Stimulated activated CD8-positive, alpha-beta memory T cell treated with anti-CD3 and anti-CD28 coated beads, Interleukin-12 subunit alpha, Interleukin-12 subunit beta, amount 100 ng/mL, for 1 hour (primary cell): ENCODE results near the gene CUEDC2.
A peak's percentile ranks its signal among the peaks of the same experiment; 100 is the strongest.

Experiments used
- DNase-seq: peaks from one replicate; pipeline ENCODE4 v3.0.0-alpha.2; 2020; ENCODE audit warnings: low read depth

CUEDC2 gene, protein sequence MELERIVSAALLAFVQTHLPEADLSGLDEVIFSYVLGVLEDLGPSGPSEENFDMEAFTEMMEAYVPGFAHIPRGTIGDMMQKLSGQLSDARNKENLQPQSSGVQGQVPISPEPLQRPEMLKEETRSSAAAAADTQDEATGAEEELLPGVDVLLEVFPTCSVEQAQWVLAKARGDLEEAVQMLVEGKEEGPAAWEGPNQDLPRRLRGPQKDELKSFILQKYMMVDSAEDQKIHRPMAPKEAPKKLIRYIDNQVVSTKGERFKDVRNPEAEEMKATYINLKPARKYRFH

DNA sequence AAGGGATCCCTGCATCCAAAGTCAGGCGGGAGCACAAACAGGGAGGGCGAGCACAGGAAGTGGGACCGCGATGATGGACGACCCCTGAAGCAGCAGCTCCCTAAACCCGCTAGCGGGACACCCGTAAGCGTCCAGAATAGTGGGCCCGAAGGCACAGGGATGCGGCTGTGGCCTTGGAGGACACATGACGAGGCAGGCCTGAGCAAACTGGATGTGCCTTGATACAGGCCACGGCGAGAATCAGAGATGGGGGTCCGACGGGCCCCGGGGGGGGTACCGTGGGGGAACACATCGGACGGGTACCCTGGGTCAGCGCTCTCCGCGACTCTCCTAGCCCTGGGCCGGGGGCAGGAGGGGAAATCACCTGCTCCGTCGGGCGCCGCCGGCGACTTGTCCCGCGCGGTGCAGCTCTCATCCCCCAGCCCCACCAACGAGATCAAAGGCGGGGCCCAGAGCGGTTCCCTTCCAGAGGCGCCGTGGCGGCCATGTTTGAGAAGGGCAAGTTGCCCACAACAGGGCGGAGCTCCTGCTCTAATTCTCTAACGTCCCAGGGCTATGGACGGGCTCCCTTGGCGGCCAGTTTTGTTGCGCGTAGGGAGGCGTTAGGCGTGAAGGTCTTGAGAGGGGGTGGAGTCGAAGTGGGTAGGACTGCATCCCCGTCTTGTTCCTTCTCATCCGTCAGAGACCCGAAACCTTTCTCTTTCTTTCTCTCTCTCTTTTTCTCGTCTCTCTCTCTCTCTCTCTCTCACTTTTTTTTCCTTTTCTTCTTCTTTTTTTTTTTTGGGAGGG, at the start of gene CUEDC2:
TSS of gene CUEDC2 (minus strand) at position 413 of the 789 bp plus-strand sequence. CDS start 7,386 bp downstream, outside the sequence.
- DNase-seq: peak; percentile 92

- no peak for DNase-seq
Measured at GRCh38 chr10:102480396-102480795, 48.0 kb upstream of the CUEDC2 start.

DNA sequence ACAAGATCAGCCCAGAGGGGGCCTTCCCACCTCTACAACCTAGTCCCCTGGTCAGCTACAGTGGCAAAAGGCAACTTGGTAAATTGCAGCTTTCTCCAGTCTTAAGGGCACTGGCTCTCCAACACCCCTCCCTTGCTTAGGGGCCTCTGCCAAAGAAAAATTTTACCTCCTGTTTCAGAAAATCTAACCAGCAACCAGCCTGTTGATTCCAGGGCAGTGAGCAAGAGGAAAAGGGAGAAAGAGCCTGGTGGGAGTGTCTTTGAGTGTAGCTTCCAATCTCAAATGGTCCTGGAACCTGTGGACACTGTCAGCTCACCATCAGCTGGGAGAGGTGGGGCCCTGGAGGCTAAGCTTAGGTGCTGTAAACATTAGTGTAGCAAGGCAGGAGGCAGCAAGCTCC, 47.3 kb upstream of the CUEDC2 start:
- no peak for DNase-seq

DNA sequence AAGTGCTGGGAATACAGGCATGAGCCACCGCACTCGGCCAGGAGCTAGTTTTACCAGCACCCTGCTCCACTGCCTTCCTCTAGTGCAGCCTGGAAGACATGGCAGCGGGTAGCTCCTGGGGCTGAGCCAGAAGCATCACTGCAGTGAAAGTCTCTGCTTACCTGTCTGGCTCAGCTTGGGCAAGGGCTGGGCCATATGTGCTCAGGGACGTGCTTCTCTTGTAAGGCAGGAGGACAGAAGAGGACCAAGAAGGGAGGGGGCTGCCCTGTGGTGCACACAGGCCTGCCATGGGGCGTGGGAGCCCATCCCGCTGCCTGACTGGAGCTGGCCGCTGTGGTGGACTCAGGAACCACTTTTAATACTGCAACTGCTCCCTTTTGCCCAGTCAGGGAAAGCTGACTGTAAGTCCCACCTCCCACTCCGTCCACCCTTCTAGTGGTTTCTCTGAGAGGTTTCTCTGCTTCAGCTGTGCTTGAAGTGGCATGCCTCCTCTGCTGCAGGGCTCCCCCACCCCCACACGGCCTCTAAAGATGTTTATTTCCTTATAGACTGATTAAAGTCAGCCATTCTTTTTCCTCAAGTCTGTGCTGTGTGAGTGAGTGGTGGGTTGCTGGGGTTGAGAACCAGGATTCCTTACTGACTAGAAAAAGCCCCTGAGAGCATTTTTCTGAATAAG, 44.2 kb upstream of the CUEDC2 start:
- no peak for DNase-seq

DNA sequence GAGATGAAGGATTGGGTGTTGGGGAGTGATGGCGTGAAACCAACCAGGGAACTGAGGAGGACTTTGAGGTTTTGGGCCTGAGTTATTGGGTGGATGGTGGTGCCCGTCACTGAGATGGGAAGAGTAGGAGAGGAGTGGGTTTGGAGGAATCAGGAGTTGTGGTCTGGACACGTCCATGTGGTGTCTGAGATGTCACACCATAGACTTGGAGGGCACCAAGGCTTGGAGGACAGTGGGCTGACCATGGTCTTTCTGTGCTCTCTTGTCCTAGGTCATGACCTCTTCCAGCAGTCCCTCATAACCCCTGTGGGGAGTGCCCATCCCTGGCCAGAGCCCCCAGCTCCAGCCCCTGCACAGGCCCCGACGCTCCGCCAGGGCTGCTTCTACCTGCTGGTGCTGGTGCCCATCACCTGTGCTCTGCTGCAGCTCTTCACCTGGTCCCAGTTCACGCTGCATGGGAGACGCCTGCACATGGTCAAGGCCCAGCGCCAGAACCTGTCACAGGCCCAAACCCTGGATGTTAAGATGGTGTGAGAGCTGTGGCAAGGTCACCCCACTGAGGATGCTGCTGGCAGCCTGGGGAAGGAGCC, 43.2 kb upstream of the CUEDC2 start:
- DNase-seq: no peak

GRCh38 chr10:102473445-102474331, 41.3 kb upstream of the CUEDC2 start:
- no peak for DNase-seq

GRCh38 chr10:102470579-102471546, 38.5 kb upstream of the CUEDC2 start:
- no peak for DNase-seq

GRCh38 chr10:102468683-102469082, 36.3 kb upstream of the CUEDC2 start:
- no peak for DNase-seq

GRCh38 chr10:102467971-102468438, 35.6 kb upstream of the CUEDC2 start:
- no peak for DNase-seq

DNA sequence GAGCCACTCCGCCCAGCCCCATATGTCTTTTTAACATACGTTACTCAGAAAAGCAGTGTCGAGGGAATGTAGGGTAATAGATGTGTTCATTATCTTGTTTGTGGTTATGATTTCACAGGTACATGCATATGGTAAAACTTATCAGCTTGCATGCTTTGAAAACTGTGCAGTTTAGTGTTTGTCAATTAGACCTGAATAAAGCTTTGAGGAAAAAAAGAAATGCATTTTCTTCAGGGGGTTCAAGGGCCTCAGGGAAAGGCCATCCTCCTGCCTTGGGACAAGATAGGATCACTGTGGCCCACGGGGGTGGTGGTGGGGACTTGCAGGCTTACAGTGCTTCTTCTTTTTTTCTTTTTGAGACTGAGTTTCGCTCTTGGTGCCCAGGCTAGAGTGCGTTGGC, 34.9 kb upstream of the CUEDC2 start:
- DNase-seq: no peak

- no peak for DNase-seq
Measured at GRCh38 chr10:102465466-102465865, 33.1 kb upstream of the CUEDC2 start.

DNA sequence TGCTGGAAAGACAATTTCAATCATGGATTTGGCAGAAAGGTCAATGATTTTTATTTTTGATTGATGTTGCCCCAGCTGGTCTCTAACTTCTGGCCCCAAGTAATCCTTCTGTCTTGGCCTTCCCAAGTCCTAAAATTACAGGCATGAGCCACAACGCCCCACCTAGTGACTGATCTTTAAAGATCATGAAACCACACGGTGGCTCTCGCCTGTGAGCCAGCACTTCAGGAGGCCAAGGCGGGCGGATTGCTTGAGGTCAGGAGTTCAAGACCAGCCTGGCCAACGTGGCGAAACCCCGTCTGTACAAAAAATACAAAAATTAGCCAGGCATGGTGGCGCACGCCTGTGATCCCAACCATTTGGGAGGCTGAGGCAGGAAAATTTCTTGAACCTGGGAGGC, 31.6 kb upstream of the CUEDC2 start:
- DNase-seq: no peak

- DNase-seq: no peak
Measured at GRCh38 chr10:102462512-102463054, 30.2 kb upstream of the CUEDC2 start.

DNA sequence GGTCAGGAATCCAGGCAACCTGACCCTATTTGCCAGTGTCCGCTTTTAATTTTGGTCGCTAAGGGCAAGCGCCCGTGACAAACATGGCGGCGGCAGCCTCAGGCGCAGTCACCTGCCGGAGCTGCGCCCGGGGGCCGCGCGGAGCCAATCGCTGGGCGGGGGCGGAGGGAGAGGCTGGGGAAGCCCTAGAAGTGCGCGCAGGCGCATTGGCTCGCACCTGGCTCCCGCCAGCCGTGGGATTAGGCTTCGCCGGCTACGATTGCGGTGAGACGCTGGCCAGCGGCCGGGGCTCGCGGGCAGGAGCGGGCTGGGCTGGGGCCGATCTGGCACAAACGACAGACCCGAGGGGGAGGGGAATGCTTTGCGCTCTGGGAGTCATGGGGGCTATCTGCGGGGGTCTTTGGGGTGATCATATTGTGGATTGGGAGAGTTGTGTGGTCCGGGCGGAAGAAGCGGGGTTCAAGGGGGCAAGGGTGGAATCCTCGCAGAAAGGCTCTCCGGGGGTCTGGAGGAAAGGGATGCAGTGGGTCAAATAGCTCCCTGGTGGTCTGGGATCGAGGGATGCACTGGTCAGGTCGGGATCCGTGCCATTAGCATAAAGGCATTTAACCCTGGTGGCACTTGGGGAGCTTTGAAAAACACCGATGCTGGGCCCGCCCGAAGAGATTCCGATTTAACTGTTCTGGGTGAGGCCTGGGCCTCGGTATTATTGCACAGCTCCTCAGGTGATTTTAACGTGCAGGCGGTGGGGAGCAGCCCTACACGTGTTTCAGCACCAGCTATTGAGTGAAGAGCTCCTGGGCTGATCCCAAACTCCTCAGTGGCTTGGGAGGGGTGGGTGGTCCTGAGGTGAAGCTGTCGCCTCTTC, 29.0 kb upstream of the CUEDC2 start:
- DNase-seq: peak; percentile 88

DNA sequence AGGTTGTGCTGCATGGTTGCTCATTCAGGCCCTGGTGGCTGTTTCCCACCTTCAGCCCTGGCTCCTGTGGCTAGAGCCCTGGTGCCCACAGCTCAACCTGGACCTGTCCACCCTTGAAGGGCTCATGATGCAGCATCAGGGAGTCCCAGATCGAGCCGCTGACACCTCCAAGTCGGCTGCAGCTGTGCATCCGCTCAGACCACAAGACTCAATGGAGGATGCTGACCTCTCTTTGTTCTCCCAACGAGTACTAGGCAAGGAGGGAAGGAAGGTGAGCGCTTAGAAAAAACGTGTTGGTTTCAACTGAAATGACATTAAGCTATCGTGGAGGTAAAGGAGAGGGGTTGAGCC, 28.4 kb upstream of the CUEDC2 start:
- DNase-seq: no peak

GRCh38 chr10:102458656-102459055, 26.3 kb upstream of the CUEDC2 start:
- DNase-seq: no peak

DNA sequence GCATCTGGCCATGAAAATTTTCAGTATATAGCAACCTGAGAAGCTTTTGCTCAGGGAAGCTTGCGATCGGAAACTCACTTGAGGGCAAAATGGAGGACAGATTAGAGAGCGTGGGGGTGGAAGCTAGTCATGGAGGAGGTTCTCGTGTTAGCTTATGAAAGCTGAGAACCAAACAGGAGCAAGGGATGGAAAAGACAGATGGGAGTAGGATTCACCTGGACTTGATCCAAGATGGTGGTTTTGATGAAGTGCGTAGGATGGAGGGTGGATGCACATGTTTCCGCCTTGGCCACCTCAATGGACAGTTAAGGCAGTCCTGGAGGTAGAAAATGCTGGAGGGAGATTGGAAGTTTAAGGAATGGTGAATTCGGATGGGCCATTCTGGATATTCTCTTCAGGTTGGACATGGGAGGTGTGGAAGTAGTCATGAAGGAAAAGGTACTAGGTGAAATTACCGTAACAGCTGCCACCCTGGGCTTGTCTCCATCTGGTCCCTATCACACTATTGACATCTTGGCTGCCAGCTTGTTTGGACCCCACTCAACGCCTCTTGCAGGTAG, 25.3 kb upstream of the CUEDC2 start:
- DNase-seq: no peak

GRCh38 chr10:102455893-102456471, 23.6 kb upstream of the CUEDC2 start:
- no peak for DNase-seq
